Measurements from ENCODE around the gene DDX25. TPM values are rescaled to one million over a fixed set of nuclear protein-coding genes. Genes with fewer than 3 reads are reported as not detected.

Gene DDX25
- total RNA-seq, 4 donors from 2014 or later = 0.08 TPM; not detected in 3

DNA sequence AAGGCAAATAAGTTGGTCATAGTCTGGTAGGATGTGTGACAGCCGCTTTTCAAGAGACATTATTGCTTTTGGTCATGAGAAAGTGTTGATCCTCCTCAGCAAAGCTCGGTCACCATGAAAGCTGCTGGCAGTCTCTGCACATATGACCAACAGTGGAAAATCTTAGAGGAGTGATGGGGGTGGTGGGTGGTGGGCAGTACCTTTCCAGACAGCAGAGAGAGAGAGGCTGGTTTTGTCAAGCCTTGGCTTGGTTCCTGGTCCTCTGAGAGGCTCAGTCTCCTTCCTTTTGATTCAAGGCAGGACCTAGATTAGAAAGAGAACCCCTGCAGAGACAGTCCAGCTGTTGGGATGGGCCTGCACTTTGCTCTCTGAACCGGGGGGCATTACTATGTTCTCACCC lies 21.5 kb downstream of the DDX25 start:
- Histone ChIP-seq H3K27ac (no peak overlapping the region), H3K4me3 (no peak overlapping the region), H3K27me3 (peaks cover 2% of the 10 kb centered on the region), H3K4me1 (no peaks in the 10 kb centered on the region), H3K9me3 (no peaks in the 10 kb centered on the region), H3K36me3 (no peaks in the 10 kb centered on the region)
- WGBS, 2 donors (ENCODE audit: low coverage in 1 of 2) = 74 to 80% methylated on average over 2 of the region's 3 CpGs
- ATAC-seq = no peak
- TF ChIP-seq POLR2A (IDR thresholded peaks at IDR 0.05) = no peak
- TF ChIP-seq POLR2AphosphoS5 (IDR thresholded peaks at IDR 0.05) = no peak
- TF ChIP-seq, protein P1, sequence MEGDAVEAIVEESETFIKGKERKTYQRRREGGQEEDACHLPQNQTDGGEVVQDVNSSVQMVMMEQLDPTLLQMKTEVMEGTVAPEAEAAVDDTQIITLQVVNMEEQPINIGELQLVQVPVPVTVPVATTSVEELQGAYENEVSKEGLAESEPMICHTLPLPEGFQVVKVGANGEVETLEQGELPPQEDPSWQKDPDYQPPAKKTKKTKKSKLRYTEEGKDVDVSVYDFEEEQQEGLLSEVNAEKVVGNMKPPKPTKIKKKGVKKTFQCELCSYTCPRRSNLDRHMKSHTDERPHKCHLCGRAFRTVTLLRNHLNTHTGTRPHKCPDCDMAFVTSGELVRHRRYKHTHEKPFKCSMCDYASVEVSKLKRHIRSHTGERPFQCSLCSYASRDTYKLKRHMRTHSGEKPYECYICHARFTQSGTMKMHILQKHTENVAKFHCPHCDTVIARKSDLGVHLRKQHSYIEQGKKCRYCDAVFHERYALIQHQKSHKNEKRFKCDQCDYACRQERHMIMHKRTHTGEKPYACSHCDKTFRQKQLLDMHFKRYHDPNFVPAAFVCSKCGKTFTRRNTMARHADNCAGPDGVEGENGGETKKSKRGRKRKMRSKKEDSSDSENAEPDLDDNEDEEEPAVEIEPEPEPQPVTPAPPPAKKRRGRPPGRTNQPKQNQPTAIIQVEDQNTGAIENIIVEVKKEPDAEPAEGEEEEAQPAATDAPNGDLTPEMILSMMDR (IDR thresholded peaks at IDR 0.05) = no peak
- no peak for TF ChIP-seq EP300 (IDR thresholded peaks at IDR 0.05)

DNA sequence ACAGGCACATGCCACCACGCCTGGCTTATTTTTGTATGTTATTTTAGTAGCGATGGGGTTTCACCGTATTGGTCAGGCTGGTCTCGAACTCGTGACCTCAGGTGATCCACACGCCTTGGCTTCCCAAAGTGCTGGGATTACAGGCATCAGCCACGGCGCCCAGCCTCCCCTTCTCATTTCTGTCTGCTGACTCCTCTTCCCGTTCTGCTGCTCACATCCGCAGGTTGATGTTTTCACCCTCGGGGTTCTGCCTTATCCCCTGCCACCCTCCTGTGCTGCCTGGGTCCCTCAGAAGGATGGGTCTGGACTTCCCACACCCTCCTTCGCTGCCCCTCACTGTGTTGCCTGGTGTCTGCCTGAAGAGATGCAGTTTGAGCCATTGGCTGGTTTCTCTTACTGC lies 22.4 kb downstream of the DDX25 start:
- Histone ChIP-seq H3K27me3 (no peaks in the 10 kb centered on the region), H3K9me3 (no peaks in the 10 kb centered on the region), H3K4me3 (no peak overlapping the region), H3K27ac (no peak overlapping the region), H3K4me1 (peaks cover 0 to 6% (median 0%) of the 10 kb centered on the region in 3 donors), H3K36me3 (no peaks in the 10 kb centered on the region)
- WGBS, 2 donors (ENCODE audit: low coverage in 1 of 2) = 88 to 90% methylated on average over 6 to 11 of the region's 12 CpGs
- no peak for ATAC-seq
- TF ChIP-seq EP300 (IDR thresholded peaks at IDR 0.05) = no peak
- TF ChIP-seq POLR2A (IDR thresholded peaks at IDR 0.05) = no peak
- no peak for TF ChIP-seq POLR2AphosphoS5 (IDR thresholded peaks at IDR 0.05)
- TF ChIP-seq, protein P1 (IDR thresholded peaks at IDR 0.05) = no peak

DNA sequence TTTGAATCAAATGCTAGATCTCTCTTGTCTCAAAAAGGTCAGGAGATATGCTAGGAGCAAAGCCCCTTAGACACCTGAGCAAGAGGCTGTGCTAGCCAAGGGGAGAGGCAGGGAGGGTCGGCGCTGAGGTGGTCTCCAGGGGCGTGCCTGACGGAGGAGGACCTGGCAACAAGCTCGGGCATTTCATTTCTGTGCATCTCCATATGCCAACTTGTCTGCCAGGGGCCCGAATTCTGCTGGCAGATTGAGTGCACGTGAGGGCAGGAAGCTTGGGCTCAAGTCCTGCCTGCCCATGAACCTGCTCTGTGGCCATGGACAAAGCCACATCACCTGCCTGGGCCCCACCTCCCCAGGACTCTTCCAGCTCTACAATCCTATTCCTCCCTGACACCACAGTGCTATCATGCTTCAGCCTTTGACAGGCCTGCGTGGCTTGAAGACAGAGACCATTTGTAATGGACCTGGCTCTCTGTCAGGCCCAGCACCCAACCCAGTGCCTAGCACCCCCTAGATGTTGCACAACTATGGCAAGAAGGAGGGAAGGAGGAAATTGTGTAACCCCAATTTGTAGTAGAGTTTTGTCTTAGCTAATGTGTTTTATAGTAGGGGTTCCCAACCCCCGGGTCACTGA lies 25.3 kb downstream of the DDX25 start:
- H3K9me3 ChIP-seq = no peaks in the 10 kb centered on the region
- H3K4me3 ChIP-seq = no peak overlapping the region
- H3K27ac ChIP-seq = no peak overlapping the region
- 82 to 87% methylated on average over 3 to 8 of the region's 9 CpGs for WGBS, 2 donors (ENCODE audit: low coverage in 1 of 2)
- no peak for ATAC-seq
- TF ChIP-seq EP300 (IDR thresholded peaks at IDR 0.05) (no peak), POLR2AphosphoS5 (IDR thresholded peaks at IDR 0.05) (no peak), POLR2A (IDR thresholded peaks at IDR 0.05) (no peak)
- TF ChIP-seq, protein P1 (IDR thresholded peaks at IDR 0.05) = no peak
- no peaks in the 10 kb centered on the region for H3K36me3 ChIP-seq
- H3K4me1 ChIP-seq = peaks cover 0 to 6% (median 0%) of the 10 kb centered on the region in 3 donors
- H3K27me3 ChIP-seq = no peaks in the 10 kb centered on the region

DNA sequence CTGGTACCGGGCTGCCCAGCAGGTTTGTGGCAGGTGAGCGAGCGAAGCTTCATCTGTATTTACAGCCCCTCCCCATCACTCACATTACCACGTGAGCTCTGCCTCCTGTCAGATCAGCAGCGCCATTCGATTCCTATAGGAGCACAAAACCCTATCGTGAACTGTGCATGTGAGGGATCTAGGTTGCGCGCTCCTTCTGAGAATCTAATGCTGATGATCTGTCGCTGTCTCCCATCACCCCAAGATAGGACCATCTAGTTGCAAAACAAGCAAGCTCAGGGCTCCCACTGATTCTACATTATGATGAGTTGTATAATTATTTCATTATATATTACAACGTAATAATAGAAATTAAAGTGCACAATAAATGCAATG lies 25.8 kb downstream of the DDX25 start:
- no peaks in the 10 kb centered on the region for H3K27me3 ChIP-seq
- H3K27ac ChIP-seq = no peak overlapping the region
- H3K4me1 ChIP-seq = peaks cover 0 to 6% (median 0%) of the 10 kb centered on the region in 3 donors
- no peaks in the 10 kb centered on the region for H3K9me3 ChIP-seq
- 90 to 91% methylated on average over 2 to 11 of the region's 11 CpGs for WGBS, 2 donors (ENCODE audit: low coverage in 1 of 2)
- no peak overlapping the region for H3K4me3 ChIP-seq
- no peaks in the 10 kb centered on the region for H3K36me3 ChIP-seq
- TF ChIP-seq, protein P1 (IDR thresholded peaks at IDR 0.05) = no peak
- TF ChIP-seq POLR2AphosphoS5 (IDR thresholded peaks at IDR 0.05) = no peak
- TF ChIP-seq EP300 (IDR thresholded peaks at IDR 0.05) = no peak
- no peak for TF ChIP-seq POLR2A (IDR thresholded peaks at IDR 0.05)
- no peak for ATAC-seq

DNA sequence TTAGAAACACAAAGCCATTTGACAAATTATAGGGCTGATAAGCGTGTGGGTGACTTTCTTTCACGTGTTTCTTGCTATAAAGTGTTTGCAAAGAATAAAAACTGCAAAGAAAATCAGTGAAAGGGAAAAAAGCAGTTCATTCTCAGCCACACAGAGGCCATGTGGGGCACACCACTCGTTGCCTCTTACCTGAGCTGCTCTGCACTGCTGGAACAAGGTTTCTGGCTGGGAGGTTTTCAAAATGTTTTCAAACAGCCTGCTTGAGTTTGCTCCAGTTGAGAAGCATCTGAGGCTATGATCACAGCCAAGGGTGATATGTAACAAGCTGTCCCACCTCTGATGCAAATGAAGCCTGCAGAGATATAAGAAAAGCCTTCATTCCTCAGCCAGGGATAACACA lies 26.8 kb downstream of the DDX25 start:
- no peak overlapping the region for H3K4me3 ChIP-seq
- no peak overlapping the region for H3K27ac ChIP-seq
- no peak for TF ChIP-seq EP300 (IDR thresholded peaks at IDR 0.05)
- TF ChIP-seq, protein P1 (IDR thresholded peaks at IDR 0.05) = no peak
- peaks cover 0 to 6% (median 3%) of the 10 kb centered on the region in 3 donors for H3K4me1 ChIP-seq
- H3K36me3 ChIP-seq = no peaks in the 10 kb centered on the region
- ATAC-seq = no peak
- no peaks in the 10 kb centered on the region for H3K27me3 ChIP-seq
- 79 to 86% methylated on average over 3 of the region's 3 CpGs for WGBS, 2 donors (ENCODE audit: low coverage in 1 of 2)
- H3K9me3 ChIP-seq = no peaks in the 10 kb centered on the region

All from gastroesophageal sphincter (tissue), 4 donors.